IPS-18a (cell line): ENCODE results near the gene CPNE4.

Experiments used
- H3K27ac ChIP-seq: one replicate; pipeline ENCODE4 v1.5.1; 2013; ENCODE audit warnings: low read length
- H3K27me3 ChIP-seq: one replicate; pipeline ENCODE4 v1.6.1; 2013; ENCODE audit warnings: mild to moderate bottlenecking, low read length; ENCODE audit not compliant: control insufficient read depth, insufficient read depth
- H3K36me3 ChIP-seq: one replicate; pipeline ENCODE4 v1.6.1; 2013; ENCODE audit warnings: low read depth, low read length; ENCODE audit not compliant: control insufficient read depth
- H3K4me1 ChIP-seq: one replicate; pipeline ENCODE4 v1.6.1; 2013; ENCODE audit warnings: low read depth, low read length; ENCODE audit not compliant: control insufficient read depth
- H3K4me3 ChIP-seq: one replicate; pipeline ENCODE4 v1.5.1; 2013; ENCODE audit warnings: low read length
- H3K9ac ChIP-seq: one replicate; pipeline ENCODE4 v1.6.1; 2013; ENCODE audit warnings: mild to moderate bottlenecking, low read length, moderate library complexity
- H3K9me3 ChIP-seq: one replicate; pipeline ENCODE4 v1.6.1; 2013; ENCODE audit warnings: low read depth, low read length; ENCODE audit not compliant: control insufficient read depth

Gene CPNE4

GRCh38 chr3:131712662-131713061 is 322.2 kb downstream of the CPNE4 start:
- H3K36me3 ChIP-seq, result no peaks in the 10 kb centered on the region
- no peaks in the 10 kb centered on the region for H3K27me3 ChIP-seq
- no peaks in the 10 kb centered on the region for H3K9me3 ChIP-seq
- H3K9ac ChIP-seq, result no peak overlapping the region
- H3K4me3 ChIP-seq, result no peak overlapping the region
- H3K27ac ChIP-seq, result no peak overlapping the region
- peaks cover 15% of the 10 kb centered on the region for H3K4me1 ChIP-seq

GRCh38 chr3:131711114-131711768 is 323.6 kb downstream of the CPNE4 start:
- no peaks in the 10 kb centered on the region for H3K36me3 ChIP-seq
- no peak overlapping the region for H3K4me3 ChIP-seq
- no peaks in the 10 kb centered on the region for H3K9me3 ChIP-seq
- no peak overlapping the region for H3K9ac ChIP-seq
- H3K27me3 ChIP-seq, result no peaks in the 10 kb centered on the region
- no peak overlapping the region for H3K27ac ChIP-seq
- H3K4me1 ChIP-seq, result peaks cover 12% of the 10 kb centered on the region

- no peaks in the 10 kb centered on the region for H3K36me3 ChIP-seq
- no peak overlapping the region for H3K27ac ChIP-seq
- no peaks in the 10 kb centered on the region for H3K9me3 ChIP-seq
- H3K4me3 ChIP-seq, result no peak overlapping the region
- H3K4me1 ChIP-seq, result peaks cover 22% of the 10 kb centered on the region
- H3K27me3 ChIP-seq, result no peaks in the 10 kb centered on the region
- no peak overlapping the region for H3K9ac ChIP-seq
Observed at GRCh38 chr3:131708241-131708640, 326.6 kb downstream of the CPNE4 start.

GRCh38 chr3:131705558-131706051 is 329.2 kb downstream of the CPNE4 start:
- H3K27ac ChIP-seq, result no peak overlapping the region
- H3K9ac ChIP-seq, result no peak overlapping the region
- H3K4me3 ChIP-seq, result no peak overlapping the region
- H3K4me1 ChIP-seq, result peaks cover 10% of the 10 kb centered on the region
- H3K9me3 ChIP-seq, result no peaks in the 10 kb centered on the region
- no peaks in the 10 kb centered on the region for H3K27me3 ChIP-seq
- no peaks in the 10 kb centered on the region for H3K36me3 ChIP-seq

DNA sequence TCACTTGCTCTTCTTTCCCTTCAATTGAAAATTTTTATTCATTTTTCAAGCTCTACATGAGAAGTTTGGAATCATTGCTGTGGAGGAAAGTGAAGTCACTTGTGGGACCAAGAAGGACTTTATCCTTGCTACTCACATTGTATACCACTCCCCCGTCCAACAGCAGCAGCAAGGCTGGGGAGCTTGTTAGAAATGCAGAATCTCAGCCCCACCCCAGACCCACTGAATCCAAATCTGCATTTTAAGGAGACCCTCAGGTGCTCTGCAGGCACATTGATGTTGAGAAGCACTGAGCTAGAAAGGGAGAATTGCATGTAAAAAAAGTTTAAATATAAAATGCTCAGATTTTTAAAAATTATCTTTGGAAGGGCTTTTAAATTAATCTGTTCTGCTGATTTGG is 329.7 kb downstream of the CPNE4 start:
- Histone ChIP-seq H3K9ac (no peak overlapping the region), H3K27ac (no peak overlapping the region), H3K4me1 (peaks cover 10% of the 10 kb centered on the region)

DNA sequence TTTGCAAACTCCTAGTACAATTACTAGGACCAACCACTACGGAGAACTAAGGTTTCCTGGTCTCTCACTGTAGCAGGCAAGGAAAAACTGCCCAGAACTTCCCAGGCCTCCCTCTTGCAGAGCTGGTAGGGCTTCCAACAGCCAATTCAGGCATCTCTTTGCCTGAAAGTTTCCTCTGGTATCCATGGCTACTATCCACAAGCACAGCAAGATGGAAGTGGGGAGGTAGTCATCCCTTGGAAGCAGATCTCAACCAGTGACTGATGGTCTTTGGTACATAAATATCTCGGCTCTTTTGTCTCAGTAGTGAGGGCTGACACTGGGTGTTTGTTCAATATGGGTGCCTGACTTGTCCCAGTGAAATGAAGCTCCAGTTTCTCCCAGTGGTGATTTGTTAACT is 330.7 kb downstream of the CPNE4 start:
- no peak overlapping the region for H3K27ac ChIP-seq

More for the DNA sequence above, 329.7 kb downstream of the CPNE4 start:
- Histone ChIP-seq H3K4me3 (no peak overlapping the region), H3K36me3 (no peaks in the 10 kb centered on the region), H3K27me3 (no peaks in the 10 kb centered on the region), H3K9me3 (no peaks in the 10 kb centered on the region)

DNA sequence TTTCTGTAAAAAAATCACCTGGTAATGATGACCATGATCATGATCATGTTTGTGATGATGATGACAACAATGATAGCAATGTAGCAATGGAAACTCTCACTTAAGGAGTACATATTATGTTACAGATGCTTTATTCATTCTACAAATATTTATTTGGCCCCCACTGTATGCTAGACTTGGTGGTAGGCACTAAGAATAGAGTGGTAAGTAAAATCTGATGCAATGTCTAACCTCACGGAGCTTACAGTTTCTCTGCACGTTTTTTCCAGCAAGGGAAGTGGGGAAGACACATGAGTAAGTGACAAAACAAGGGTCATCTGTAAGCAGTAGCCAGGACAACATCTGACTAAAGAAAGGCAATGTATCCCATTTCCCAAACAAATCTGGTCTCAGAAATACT is 332.7 kb downstream of the CPNE4 start:
- no peaks in the 10 kb centered on the region for H3K27me3 ChIP-seq
- H3K27ac ChIP-seq, result no peak overlapping the region
- H3K9ac ChIP-seq, result no peak overlapping the region

More for the DNA sequence above, 330.7 kb downstream of the CPNE4 start:
- no peaks in the 10 kb centered on the region for H3K36me3 ChIP-seq
- no peaks in the 10 kb centered on the region for H3K9me3 ChIP-seq
- H3K9ac ChIP-seq, result no peak overlapping the region
- H3K4me1 ChIP-seq, result peaks cover 10% of the 10 kb centered on the region
- H3K27me3 ChIP-seq, result no peaks in the 10 kb centered on the region
- no peak overlapping the region for H3K4me3 ChIP-seq

GRCh38 chr3:131701153-131701770 is 333.6 kb downstream of the CPNE4 start:
- Histone ChIP-seq H3K4me3 (no peak overlapping the region), H3K9me3 (no peaks in the 10 kb centered on the region), H3K27me3 (no peaks in the 10 kb centered on the region), H3K9ac (no peak overlapping the region), H3K27ac (no peak overlapping the region), H3K36me3 (no peaks in the 10 kb centered on the region), H3K4me1 (peaks cover 10% of the 10 kb centered on the region)

More for the DNA sequence above, 332.7 kb downstream of the CPNE4 start:
- Histone ChIP-seq H3K4me3 (no peak overlapping the region), H3K9me3 (no peaks in the 10 kb centered on the region), H3K36me3 (no peaks in the 10 kb centered on the region), H3K4me1 (peaks cover 10% of the 10 kb centered on the region)

GRCh38 chr3:131699001-131699400 is 335.8 kb downstream of the CPNE4 start:
- Histone ChIP-seq H3K27me3 (no peaks in the 10 kb centered on the region), H3K4me1 (no peaks in the 10 kb centered on the region), H3K9me3 (no peaks in the 10 kb centered on the region), H3K9ac (no peak overlapping the region), H3K27ac (no peak overlapping the region), H3K4me3 (no peak overlapping the region), H3K36me3 (no peaks in the 10 kb centered on the region)

DNA sequence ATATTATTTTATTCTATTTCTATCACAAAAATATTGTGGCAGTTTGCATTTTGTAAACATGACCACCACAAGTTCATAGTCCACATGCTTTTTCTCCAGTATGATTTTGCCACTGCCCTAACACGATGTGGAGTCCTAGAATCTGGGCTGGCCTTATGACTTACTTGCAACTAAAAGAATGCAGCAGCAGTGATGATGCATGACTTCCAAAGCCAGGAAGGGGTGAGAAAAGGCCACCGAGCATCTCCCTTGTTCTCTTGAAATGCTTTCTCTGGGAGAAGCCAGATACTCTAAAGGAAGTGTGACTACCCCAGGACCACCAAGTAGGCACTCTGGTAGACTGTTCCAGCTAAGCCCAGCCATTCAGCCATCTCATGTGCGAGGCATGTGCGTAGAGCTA is 340.4 kb downstream of the CPNE4 start:
- Histone ChIP-seq H3K4me3 (no peak overlapping the region), H3K4me1 (no peaks in the 10 kb centered on the region), H3K36me3 (no peaks in the 10 kb centered on the region), H3K9me3 (no peaks in the 10 kb centered on the region), H3K27ac (no peak overlapping the region), H3K27me3 (no peaks in the 10 kb centered on the region), H3K9ac (no peak overlapping the region)

GRCh38 chr3:131692356-131692755 is 342.5 kb downstream of the CPNE4 start:
- no peak overlapping the region for H3K4me3 ChIP-seq
- H3K36me3 ChIP-seq, result no peaks in the 10 kb centered on the region
- H3K27ac ChIP-seq, result no peak overlapping the region
- no peaks in the 10 kb centered on the region for H3K9me3 ChIP-seq
- no peaks in the 10 kb centered on the region for H3K27me3 ChIP-seq
- H3K4me1 ChIP-seq, result no peaks in the 10 kb centered on the region
- no peak overlapping the region for H3K9ac ChIP-seq

DNA sequence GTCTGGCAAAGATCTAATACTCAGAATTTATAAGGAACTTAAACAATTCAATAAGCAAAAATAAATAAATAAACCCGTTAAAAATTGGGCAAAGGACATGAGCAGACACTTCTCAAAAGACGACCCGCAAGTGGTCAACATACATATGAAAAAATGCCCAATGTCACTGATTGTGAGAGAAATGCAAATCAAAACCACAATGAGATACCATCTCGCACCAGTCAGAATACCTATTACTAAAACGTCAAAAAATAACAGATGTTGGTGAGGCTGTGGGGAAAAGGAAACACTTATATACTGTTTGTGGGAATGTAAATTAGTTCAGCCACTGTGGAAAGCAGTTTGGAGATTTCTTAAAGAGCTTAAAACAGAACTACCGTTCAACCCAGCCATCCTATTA is 344.0 kb downstream of the CPNE4 start:
- H3K36me3 ChIP-seq, result no peaks in the 10 kb centered on the region
- H3K27me3 ChIP-seq, result no peaks in the 10 kb centered on the region
- no peaks in the 10 kb centered on the region for H3K4me1 ChIP-seq
- no peak overlapping the region for H3K27ac ChIP-seq
- H3K9me3 ChIP-seq, result no peaks in the 10 kb centered on the region
- H3K4me3 ChIP-seq, result no peak overlapping the region
- H3K9ac ChIP-seq, result no peak overlapping the region
